22Rv1 (cell line): ENCODE measurements around the gene PLK5.

Experiments used
- ZFX ChIP-seq: fragments of 450-650 bp; IDR thresholded peaks from 2 replicates; pipeline ENCODE4 v1.6.1; 2017; ENCODE audit warnings: antibody characterized with exemption, borderline replicate concordance
- TF ChIP-seq, protein P1 (sequence below): fragments of 450-650 bp; IDR thresholded peaks from 2 replicates; pipeline ENCODE4 v1.5.1; 2017; ENCODE audit warnings: mild to moderate bottlenecking

DNA sequence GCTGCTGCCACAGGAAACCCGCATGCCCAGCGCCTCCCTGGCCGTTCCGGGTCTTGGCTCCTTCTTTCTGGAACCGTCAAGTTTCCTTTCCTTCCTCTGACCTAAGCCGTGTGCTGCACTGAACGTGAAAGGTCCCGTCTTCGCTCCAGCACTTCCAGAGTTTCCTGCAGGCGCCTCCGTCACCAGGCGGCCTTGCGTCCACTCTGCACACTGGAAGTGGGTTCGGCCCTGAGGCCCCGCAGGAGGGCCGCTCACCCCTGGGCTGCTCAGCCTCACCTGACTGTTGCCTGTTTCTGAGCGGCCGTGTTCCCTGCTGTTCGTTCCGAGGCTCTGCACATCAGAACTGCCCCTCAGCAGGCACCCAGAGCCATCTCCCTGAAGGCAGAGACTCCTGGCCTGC lies 56.5 kb downstream of the PLK5 start:
- TF ChIP-seq, protein P1, sequence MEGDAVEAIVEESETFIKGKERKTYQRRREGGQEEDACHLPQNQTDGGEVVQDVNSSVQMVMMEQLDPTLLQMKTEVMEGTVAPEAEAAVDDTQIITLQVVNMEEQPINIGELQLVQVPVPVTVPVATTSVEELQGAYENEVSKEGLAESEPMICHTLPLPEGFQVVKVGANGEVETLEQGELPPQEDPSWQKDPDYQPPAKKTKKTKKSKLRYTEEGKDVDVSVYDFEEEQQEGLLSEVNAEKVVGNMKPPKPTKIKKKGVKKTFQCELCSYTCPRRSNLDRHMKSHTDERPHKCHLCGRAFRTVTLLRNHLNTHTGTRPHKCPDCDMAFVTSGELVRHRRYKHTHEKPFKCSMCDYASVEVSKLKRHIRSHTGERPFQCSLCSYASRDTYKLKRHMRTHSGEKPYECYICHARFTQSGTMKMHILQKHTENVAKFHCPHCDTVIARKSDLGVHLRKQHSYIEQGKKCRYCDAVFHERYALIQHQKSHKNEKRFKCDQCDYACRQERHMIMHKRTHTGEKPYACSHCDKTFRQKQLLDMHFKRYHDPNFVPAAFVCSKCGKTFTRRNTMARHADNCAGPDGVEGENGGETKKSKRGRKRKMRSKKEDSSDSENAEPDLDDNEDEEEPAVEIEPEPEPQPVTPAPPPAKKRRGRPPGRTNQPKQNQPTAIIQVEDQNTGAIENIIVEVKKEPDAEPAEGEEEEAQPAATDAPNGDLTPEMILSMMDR = no peak
- TF ChIP-seq ZFX = no peak
